Natural killer cell (primary cell): ENCODE results near the gene ARHGAP26. TPM values are rescaled to one million over a fixed set of nuclear protein-coding genes. Genes with fewer than 3 reads are reported as not detected.

Source experiments
- ATAC-seq, 3 donors: fragments of 150-1000 bp in 2 of 3; fragments of 200-7000 bp in 1 of 3; cut with Tn5 transposase; 1 replicate in 1 of 3; 2 replicates in 2 of 3; pipeline ENCODE4 v1.10.0; 2021; ENCODE audit warnings: mild to moderate bottlenecking in 2 of 3, moderate library complexity in 2 of 3
- DNase-seq, 2 donors: peaks; one replicate each; pipeline versions ENCODE4 v3.0.0 to v3.0.0-alpha.2; 2013 to 2021; ENCODE audit warnings: mixed read lengths in 1 of 2
- H3K27ac ChIP-seq: one replicate; pipeline ENCODE4 v1.5.1; 2013; ENCODE audit warnings: mild to moderate bottlenecking, low read length
- H3K27me3 ChIP-seq: one replicate; pipeline ENCODE4 v1.6.1; 2013; ENCODE audit warnings: low read length; ENCODE audit not compliant: control insufficient read depth, insufficient read depth
- H3K36me3 ChIP-seq: one replicate; pipeline ENCODE4 v1.6.1; 2013; ENCODE audit warnings: low read length; ENCODE audit not compliant: control insufficient read depth, insufficient read depth
- H3K4me1 ChIP-seq: one replicate; pipeline ENCODE4 v1.6.1; 2013; ENCODE audit warnings: low read length; ENCODE audit not compliant: control insufficient read depth, insufficient read depth
- H3K4me3 ChIP-seq: one replicate; pipeline ENCODE4 v1.5.1; 2013; ENCODE audit warnings: low read length
- H3K9me3 ChIP-seq: one replicate; pipeline ENCODE4 v1.6.1; 2013; ENCODE audit warnings: low read length; ENCODE audit not compliant: control insufficient read depth, insufficient read depth
- H3K27ac Mint-ChIP-seq, 2 donors: one replicate each; pipeline ENCODE4 v1.8.0; 2022; ENCODE audit warnings: mild to moderate bottlenecking in 2 of 2, mixed read lengths in 2 of 2, moderate library complexity in 1 of 2
- H3K27me3 Mint-ChIP-seq, 2 donors: one replicate each; pipeline ENCODE4 v1.8.0; 2022; ENCODE audit warnings: low read depth in 2 of 2, mixed read lengths in 2 of 2
- H3K36me3 Mint-ChIP-seq: one replicate; pipeline ENCODE4 v1.8.0; 2022; ENCODE audit warnings: mixed read lengths
- H3K4me1 Mint-ChIP-seq, 2 donors: one replicate each; pipeline ENCODE4 v1.8.0; 2022; ENCODE audit warnings: mixed read lengths in 2 of 2
- H3K4me3 Mint-ChIP-seq: one replicate; pipeline ENCODE4 v1.8.0; 2022; ENCODE audit warnings: mild to moderate bottlenecking, moderate library complexity, mixed read lengths
- H3K9me3 Mint-ChIP-seq, 2 donors: one replicate each; pipeline ENCODE4 v1.8.0; 2022; ENCODE audit warnings: mixed read lengths in 2 of 2
- CTCF ChIP-seq: fragments of 200-600 bp; IDR thresholded peaks from one replicate; pipeline ENCODE4 v1.8.0; 2022; ENCODE audit warnings: antibody characterized with exemption
- WGBS: methylation state at CpG from one replicate; pipeline ENCODE4 v1.1.7; 2013; ENCODE audit warnings: missing lambda C conversion rate; ENCODE audit not compliant: insufficient coverage; 5-methylcytosine and 5-hydroxymethylcytosine counted together
- intact Hi-C: fragments of 100-400 bp; cut with micrococcal nuclease; formaldehyde crosslinking; loops from one replicate; pipeline ENCODE4 v1.14.2; 2022
- total RNA-seq, 4 donors: library from RNA; stranded (reverse); fragments of 120-200 nt in 1 of 4; gene quantifications; one replicate each; pipeline versions ENCODE4 v1.2.3 to v1.2.4, GENCODE V29; 2013 to 2022

The ARHGAP26 gene
- total RNA-seq, 3 donors from 2014 or later (not counting 1 experiment from before 2014, with no cell fraction given), result 153 to 159 (median 158) TPM

DNA sequence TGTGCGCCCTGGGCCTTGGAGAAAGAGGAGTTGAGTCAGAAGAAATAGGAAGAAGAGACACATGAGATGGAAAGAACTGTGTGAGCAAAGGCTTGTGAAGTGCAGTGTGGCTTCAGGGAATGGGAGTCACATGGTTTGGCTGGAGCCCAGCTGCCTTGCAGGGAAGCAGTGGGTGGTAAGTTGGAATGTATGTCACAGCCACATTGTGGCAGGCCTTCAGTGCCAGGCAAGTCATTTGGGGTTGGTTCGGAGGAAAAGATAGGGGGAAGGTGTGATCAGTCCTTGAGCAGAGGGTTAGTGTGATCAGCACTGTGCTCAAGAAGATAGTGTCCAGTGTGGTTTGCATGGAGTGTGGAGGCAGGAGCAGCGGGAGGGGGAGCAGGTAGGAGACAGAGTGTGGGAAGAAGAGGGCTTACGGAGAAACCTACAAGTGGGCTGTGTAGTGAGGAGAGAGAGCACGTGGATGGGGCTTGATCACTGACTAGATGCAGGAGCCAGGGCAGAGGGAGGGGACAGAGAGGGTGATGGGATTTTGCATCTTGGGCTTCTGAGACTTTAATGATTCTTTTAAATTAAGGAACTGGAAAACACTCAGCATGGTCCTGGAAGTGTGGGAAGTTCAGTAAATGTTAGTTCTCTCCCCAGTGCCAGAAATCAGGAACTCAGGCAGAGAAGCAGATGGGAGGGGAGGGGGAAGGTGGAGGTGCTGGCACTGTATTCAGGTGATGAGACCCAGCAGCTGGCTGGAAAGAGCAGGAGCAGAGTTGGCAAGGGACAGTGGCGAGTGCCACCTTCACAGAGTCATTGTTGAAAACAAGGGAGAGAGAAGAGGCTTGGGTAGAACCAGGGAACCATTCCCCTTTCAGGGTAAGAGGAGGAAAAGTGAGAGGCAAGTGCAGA is 46.6 kb downstream of the ARHGAP26 start:
- DNase-seq (no peak), ATAC-seq (peak in 1 of 3 donors; percentile 20)
- H3K4me3 Mint-ChIP-seq, result no peak overlapping the region
- Histone ChIP-seq H3K27ac (no peak overlapping the region), H3K9me3 (no peaks in the 10 kb centered on the region), H3K4me1 (peaks cover 24% of the 10 kb centered on the region), H3K4me3 (no peak overlapping the region), H3K36me3 (no peaks in the 10 kb centered on the region), H3K27me3 (no peaks in the 10 kb centered on the region)
- no peaks in the 10 kb centered on the region for H3K27me3 Mint-ChIP-seq
- intact Hi-C loops, result no loop called here
- TF ChIP-seq CTCF, result no peak
- no peaks in the 10 kb centered on the region for H3K9me3 Mint-ChIP-seq
- WGBS, result 85% methylated on average over 6 of the region's 6 CpGs
- peak overlapping the region in 1 of 2 donors; percentile 15 for H3K27ac Mint-ChIP-seq
- H3K36me3 Mint-ChIP-seq, result no peaks in the 10 kb centered on the region
- peaks cover 67 to 70% of the 10 kb centered on the region in 2 donors for H3K4me1 Mint-ChIP-seq

- Histone ChIP-seq H3K27ac (no peak overlapping the region), H3K4me1 (peaks cover 26% of the 10 kb centered on the region), H3K36me3 (no peaks in the 10 kb centered on the region), H3K9me3 (no peaks in the 10 kb centered on the region), H3K27me3 (no peaks in the 10 kb centered on the region), H3K4me3 (no peak overlapping the region)
- Mint-ChIP-seq H3K27me3 (no peaks in the 10 kb centered on the region), H3K4me1 (peaks cover 74 to 78% of the 10 kb centered on the region in 2 donors), H3K9me3 (no peaks in the 10 kb centered on the region), H3K36me3 (no peaks in the 10 kb centered on the region), H3K4me3 (no peak overlapping the region), H3K27ac (no peak overlapping the region)
- intact Hi-C loops, result no loop called here
- no peak for ATAC-seq
- no peak for TF ChIP-seq CTCF
- no peak for DNase-seq
- 98% methylated on average over 3 of the region's 3 CpGs for WGBS
Observed at GRCh38 chr5:142817949-142818431, 47.8 kb downstream of the ARHGAP26 start.

- H3K9me3 ChIP-seq, result no peaks in the 10 kb centered on the region
- no peak for TF ChIP-seq CTCF
- no peaks in the 10 kb centered on the region for H3K27me3 ChIP-seq
- Mint-ChIP-seq H3K4me1 (peaks cover 74 to 78% of the 10 kb centered on the region in 2 donors), H3K36me3 (no peaks in the 10 kb centered on the region), H3K27me3 (no peaks in the 10 kb centered on the region), H3K9me3 (no peaks in the 10 kb centered on the region), H3K4me3 (no peak overlapping the region), H3K27ac (peak overlapping the region; percentile 42 to 65)
- peaks cover 32% of the 10 kb centered on the region for H3K4me1 ChIP-seq
- H3K4me3 ChIP-seq, result no peak overlapping the region
- intact Hi-C loops, result no loop called here
- no peak for DNase-seq
- no peak overlapping the region for H3K27ac ChIP-seq
- ATAC-seq, result no peak
- no peaks in the 10 kb centered on the region for H3K36me3 ChIP-seq
Observed at GRCh38 chr5:142819292-142819691, 49.1 kb downstream of the ARHGAP26 start.
